Inflammatory macrophage treated with lipopolysaccharide for 1 hour (primary cell): ENCODE measurements around the gene SLC39A9.
"Not testable (repeated sequence)": the region's sequence is repeated elsewhere in the genome, so short reads cannot be mapped to it uniquely, and the experiment has no call there.

Experiments used
- DNase-seq, 2 donors: peaks; one replicate each; pipeline ENCODE4 v3.0.0-alpha.2; 2020 to 2022

SLC39A9 gene

DNA sequence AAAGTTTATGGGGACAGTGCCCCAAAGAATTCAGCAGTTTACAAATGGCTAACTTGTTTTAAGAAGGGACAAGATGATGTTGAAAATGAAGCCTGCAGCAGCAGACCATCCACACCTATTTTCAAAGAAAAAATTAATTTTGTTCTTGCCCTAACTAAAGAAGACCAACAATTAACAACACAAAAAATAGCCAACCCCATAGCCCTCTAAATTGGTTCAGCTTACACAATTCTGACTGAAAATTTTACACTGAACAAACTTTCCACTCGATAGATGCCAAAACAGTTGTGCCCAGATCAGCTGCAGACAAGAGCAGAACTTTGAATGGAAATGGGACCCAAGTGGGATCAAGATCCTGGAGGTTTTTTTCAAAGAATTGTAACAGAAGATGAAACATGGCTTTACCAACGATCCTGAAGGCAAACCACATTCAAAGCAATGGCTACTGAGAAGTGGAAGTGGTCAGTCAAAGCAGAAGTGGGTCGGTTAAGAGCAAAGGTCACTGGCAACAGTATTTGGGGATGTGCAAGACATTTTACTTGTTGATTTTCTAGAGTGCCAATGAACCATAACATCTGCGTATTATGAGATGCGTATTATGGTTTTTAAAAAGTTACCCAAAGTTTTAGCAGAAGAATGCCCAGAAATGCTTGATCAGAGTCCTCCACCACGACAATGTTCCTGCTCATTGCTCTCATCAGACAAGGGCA, 30.0 kb downstream of the SLC39A9 start:
- DNase-seq = peak; percentile 59 to 66

DNA sequence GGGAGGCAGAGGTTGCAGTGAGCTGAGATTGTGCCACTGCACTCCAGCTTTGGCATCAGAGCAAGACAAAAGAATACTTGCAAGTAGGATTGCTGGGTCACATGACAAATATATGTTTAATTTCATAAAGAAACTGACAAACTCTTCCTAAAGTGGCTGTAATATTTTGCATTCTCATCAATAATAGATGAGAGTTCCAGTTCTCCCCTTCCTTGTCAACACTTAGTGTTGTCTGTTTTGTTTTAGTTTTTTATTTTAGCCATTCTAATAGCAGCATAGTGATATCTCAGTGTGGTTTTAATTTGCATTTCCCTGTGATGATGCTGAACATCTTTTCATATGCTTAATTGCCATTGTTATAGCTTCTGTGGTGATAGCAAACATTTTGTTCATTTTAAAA, 31.2 kb downstream of the SLC39A9 start:
- DNase-seq = no peak

DNA sequence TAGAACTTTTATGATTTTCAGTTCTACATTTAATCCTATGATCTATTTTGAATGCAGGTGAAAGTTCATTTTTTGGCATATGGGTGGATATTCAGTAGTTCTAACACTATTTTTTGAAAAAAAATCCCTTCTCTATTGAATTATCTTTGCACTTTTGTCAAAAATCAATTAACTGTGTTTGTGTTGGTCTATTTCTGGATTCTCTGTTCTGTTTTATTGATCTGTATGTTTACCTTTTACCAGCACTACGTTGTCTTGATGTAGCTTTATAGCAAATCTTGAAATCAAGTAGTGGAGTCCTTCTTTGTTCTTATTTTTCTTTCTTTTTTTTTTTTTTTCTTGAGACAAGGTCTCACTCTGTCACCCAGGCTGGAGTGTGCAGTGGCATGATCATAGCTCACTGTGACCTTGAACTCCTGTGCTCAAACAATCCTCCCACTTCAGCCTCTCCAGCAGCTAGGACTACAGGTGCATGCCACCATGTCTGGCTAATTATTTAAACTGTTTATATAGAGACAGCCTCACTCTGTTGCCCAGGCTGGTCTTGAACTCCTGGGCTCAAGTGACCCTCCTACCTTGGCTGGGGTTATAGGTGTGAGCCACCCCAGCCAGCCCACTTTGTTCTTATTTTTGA, 31.9 kb downstream of the SLC39A9 start:
- DNase-seq = no peak

DNA sequence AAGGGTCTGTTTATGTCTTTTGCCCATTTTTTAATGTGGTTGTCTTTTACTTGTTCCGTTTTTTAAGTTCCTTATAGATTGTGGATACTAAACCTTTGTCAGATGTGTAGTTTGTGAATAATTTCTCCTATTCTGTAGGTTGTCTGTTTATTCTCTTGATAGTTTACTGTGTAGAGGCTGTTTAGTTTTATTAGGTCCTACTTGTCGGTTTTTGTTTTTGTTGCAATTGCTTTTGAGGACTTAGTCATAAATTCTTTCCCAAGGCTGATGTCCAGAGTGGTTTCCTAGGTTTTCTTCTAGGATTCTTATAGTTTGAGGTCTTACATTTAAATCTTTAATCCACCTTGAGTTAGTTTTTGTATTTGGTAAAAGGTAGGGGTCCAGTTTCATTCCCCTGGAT, 33.9 kb downstream of the SLC39A9 start:
- no peak for DNase-seq

DNA sequence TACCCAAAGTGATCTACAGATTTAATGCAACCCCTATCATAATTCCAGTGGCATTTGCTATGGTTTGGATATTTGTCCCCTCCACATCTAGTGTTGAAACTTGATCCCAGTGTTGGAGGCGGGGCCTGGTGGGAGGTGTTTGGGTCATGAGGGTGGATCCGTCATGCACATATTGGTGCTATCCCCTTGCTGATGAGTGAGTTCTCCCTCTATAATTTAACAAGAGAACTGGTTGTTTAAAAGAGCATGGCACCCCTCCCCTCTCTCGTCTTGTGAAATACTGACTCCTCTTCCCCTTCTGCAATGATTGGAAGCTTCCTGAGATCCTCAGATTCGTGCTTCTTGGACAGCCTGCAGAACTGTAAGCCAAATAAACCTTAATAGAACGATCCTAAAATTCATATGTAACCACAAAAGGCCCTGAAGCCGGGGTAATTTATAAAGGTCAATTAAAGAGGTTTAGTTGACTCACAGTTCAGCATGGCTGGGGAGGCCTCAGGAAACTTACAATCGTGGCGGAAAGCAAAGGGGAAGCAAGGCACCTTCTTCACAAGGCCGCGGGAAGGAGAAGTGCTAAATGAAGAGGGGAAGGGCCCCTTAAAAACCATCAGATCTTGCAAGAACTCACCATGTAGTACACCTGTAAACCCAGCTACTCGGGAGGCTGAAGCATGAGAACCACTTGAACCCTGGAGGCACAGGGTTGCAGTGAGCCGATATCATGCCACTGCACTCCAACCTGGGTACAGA, 41.2 kb downstream of the SLC39A9 start:
- DNase-seq = no peak

DNA sequence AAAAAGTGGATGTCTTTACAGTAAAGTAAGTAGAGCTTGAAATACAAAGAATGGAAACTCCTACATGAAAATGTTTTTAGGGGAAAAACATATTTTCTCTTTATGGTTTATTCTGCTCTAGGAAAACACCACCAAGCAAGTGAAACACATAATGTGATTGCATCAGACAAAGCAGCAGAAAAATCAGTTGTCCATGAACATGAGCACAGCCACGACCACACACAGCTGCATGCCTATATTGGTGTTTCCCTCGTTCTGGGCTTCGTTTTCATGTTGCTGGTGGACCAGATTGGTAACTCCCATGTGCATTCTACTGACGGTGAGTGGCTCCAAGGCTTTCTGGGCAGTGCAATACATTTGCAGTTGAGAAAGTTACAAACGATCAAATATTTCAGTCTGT, 43.5 kb downstream of the SLC39A9 start:
- peak in 1 of 2 donors; percentile 57 for DNase-seq

DNA sequence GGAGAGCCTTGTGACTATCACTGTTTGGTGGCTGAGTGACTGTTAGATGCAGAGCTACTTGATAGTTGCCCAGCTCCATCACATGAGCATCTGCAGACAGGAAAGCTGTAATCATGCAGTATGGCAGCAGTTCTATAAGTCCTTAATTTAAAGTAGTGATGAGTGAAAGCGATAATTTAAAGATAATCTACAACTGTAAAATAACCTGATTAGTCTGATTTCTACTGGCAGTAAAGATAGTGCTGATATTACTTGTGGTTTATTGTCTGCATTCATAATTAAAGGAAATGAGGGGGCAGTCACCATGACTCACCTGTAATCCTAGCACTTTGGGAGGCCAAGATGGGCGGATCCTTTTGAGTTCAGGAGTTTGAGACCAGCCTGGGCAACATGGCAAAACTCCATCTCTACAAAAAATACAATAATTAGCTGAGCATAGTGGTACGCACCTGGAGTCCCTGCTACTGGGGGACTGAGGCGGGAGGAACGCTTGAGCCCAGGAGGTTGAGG, 44.9 kb downstream of the SLC39A9 start:
- DNase-seq = no peak

DNA sequence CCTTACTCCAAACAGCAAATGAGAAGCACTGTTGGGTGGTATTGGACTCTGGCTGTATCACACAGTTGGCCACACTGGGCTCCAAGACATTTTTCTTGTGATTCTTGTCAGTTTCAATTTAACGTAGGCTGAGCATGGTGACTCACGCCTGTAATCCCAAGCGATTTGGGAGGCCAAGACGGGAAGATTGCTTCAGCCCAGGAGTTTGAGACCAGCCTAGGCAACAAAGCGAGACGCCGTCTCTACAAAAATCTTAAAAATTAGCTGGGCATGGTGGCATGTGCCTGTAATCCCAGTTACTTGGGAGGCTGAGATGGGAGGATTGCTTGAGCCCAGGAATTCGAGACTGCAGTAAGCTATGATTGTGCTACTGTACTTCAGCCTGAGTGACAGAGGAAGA, 50.7 kb downstream of the SLC39A9 start:
- DNase-seq = no peak

- DNase-seq = no peak
Observed at GRCh38 chr14:69451941-69452340, 53.4 kb downstream of the SLC39A9 start.

DNA sequence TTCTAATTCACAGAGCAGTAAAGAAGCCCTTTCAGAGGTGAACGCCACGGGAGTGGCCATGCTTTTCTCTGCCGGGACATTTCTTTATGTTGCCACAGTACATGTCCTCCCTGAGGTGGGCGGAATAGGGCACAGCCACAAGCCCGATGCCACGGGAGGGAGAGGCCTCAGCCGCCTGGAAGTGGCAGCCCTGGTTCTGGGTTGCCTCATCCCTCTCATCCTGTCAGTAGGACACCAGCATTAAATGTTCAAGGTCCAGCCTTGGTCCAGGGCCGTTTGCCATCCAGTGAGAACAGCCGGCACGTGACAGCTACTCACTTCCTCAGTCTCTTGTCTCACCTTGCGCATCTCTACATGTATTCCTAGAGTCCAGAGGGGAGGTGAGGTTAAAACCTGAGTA, 59.9 kb downstream of the SLC39A9 start:
- DNase-seq = no peak

DNA sequence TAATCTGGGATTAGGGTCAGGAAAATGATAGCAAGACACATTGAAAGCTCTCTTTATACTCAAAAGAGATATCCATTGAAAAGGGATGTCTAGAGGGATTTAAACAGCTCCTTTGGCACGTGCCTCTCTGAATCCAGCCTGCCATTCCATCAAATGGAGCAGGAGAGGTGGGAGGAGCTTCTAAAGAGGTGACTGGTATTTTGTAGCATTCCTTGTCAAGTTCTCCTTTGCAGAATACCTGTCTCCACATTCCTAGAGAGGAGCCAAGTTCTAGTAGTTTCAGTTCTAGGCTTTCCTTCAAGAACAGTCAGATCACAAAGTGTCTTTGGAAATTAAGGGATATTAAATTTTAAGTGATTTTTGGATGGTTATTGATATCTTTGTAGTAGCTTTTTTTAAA, 60.6 kb downstream of the SLC39A9 start:
- DNase-seq = no peak

GRCh38 chr14:69460093-69460701, 61.7 kb downstream of the SLC39A9 start:
- DNase-seq = peak; percentile 82 to 84

- peak in 1 of 2 donors; percentile 30 for DNase-seq
Observed at GRCh38 chr14:69464379-69464778, 65.9 kb downstream of the SLC39A9 start.

GRCh38 chr14:69464829-69465228, 66.3 kb downstream of the SLC39A9 start:
- no peak for DNase-seq

GRCh38 chr14:69468949-69469348, 70.5 kb downstream of the SLC39A9 start:
- DNase-seq = peak; percentile 41 to 46

- DNase-seq = no peak
Observed at GRCh38 chr14:69471436-69471835, 72.9 kb downstream of the SLC39A9 start.

DNA sequence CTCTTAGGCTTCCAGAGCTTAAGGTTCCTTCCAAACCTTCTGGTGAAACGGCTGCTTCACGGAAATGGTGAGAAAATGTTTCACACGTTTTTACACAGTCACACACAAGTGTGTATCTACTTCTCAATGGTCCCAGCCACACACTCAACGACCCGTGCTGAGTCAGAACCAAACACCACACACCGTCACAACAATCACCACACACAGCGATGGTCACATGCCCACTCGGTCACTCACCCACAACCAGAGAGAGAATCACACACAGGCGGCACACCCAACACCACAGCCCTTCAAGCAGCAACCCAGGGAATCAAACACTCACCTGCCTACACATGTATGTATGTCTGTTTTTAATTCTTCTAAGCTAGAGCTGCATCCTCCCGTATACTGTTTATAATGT, 73.4 kb downstream of the SLC39A9 start:
- DNase-seq = no peak

- DNase-seq = no peak
Observed at GRCh38 chr14:69473260-69473659, 74.8 kb downstream of the SLC39A9 start.

GRCh38 chr14:69473946-69474345, 75.5 kb downstream of the SLC39A9 start:
- DNase-seq = peak; percentile 58 to 87

GRCh38 chr14:69475194-69475818, 76.8 kb downstream of the SLC39A9 start:
- DNase-seq = peak; percentile 27 to 44

DNA sequence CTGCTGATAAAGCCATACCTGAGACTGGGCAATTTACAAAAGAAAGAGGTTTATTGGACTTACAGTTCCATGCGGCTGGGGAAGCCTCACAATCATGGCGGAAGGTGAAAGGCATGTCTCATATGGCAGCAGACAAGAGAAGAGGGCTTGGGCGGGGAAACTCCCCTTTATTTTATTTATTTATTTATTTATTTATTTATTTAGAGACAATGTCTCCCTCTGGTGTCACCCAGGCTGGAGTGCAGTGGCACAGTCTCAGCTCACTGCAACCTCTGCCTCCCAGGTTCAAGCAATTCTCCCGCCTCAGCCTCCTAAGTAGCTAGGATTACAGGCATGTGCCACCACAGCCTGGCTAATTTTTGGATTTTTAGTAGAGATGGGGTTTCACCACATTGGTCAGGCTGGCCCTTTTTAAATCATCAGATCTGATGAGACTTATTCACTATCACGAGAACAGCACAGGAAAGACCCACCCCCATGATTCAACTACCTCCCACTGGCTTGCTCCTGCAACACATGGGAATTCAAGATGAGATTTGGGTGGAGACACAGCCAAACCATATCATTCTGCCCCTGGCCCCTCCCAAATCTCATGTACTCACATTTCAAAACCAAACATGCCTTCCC, 78.4 kb downstream of the SLC39A9 start:
- DNase-seq = peak; percentile 27 to 52

DNA sequence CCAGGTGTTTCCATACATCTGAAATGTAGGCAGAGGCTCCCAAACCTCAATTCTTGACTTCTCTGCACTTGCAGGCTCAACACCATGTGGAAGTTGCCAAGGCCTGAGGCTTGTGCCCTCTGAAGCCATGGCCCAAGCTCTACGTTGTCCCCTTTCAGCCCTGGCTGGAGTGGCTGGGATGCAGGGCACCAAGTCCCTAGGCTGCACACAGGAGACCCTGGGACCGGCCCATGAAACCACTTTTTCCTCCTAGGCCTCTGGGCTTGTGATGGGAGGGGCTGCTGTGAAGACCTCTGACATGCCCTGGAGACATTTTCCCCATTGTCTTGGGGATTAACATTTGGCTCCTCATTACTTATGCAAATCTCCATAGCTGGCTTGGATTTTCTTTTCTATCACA, 79.6 kb downstream of the SLC39A9 start:
- not testable (repeated sequence) for DNase-seq
